CD14-positive monocyte (primary cell): ENCODE data around the gene TPRX2. TPM values are rescaled to one million over a fixed set of nuclear protein-coding genes. Genes with fewer than 3 reads are reported as not detected.
A peak's percentile ranks its signal among the peaks of the same experiment; 100 is the strongest.

Experiments
- DNase-seq, 3 donors: peaks; one replicate each; pipeline ENCODE4 v3.0.0-alpha.2; 2011 to 2022
- H2AFZ ChIP-seq: 2 replicates; pipeline ENCODE4 v1.6.0; 2012; ENCODE audit warnings: mild to moderate bottlenecking, low read depth, low read length, inconsistent platforms; ENCODE audit not compliant: insufficient read depth, poor library complexity, severe bottlenecking
- H3K27ac ChIP-seq, 2 donors: 1 replicate in 1 of 2; 2 replicates in 1 of 2; pipeline ENCODE4 v1.5.1; 2012 to 2013; ENCODE audit warnings: low read length in 2 of 2, control low read depth in 1 of 2, inconsistent platforms in 1 of 2, low read depth in 1 of 2, mild to moderate bottlenecking in 1 of 2
- H3K27me3 ChIP-seq, 2 donors: one replicate each; pipeline versions ENCODE4 v1.6.0 to v1.6.1; 2011 to 2013; ENCODE audit warnings: low read length in 2 of 2; ENCODE audit not compliant: control insufficient read depth in 2 of 2, insufficient read depth in 2 of 2
- H3K36me3 ChIP-seq, 2 donors: replicated peaks in 1 of 2; 1 replicate in 1 of 2; 2 replicates in 1 of 2; pipeline versions ENCODE4 v1.5.1 to v1.6.1; 2012 to 2013; ENCODE audit warnings: low read length in 2 of 2, control low read depth in 1 of 2, inconsistent platforms in 1 of 2, mild to moderate bottlenecking in 1 of 2; ENCODE audit not compliant: insufficient read depth in 2 of 2, control insufficient read depth in 1 of 2
- H3K4me1 ChIP-seq, 2 donors: 1 replicate in 1 of 2; 2 replicates in 1 of 2; pipeline versions ENCODE4 v1.5.1 to v1.6.1; 2012 to 2013; ENCODE audit warnings: low read length in 2 of 2, control low read depth in 1 of 2, inconsistent platforms in 1 of 2, mild to moderate bottlenecking in 1 of 2, moderate library complexity in 1 of 2; ENCODE audit not compliant: insufficient read depth in 2 of 2, control insufficient read depth in 1 of 2
- H3K4me2 ChIP-seq: replicated peaks from 2 replicates; pipeline ENCODE3; 2012; ENCODE audit warnings: low read length, moderate library complexity, mild to moderate bottlenecking; ENCODE audit not compliant: poor library complexity, severe bottlenecking; ENCODE audit errors: extremely low read depth
- H3K4me3 ChIP-seq, 3 experiments: fragments of 200-600 bp in 1 of 3; sonication (generic) in 1 of 3; replicated peaks in 1 of 3; 1 replicate in 2 of 3; 2 replicates in 1 of 3; pipeline ENCODE4 v1.5.1; 2011 to 2013; ENCODE audit warnings: low read length in 3 of 3, mild to moderate bottlenecking in 3 of 3, control low read depth in 2 of 3, low read depth in 2 of 3, inconsistent platforms in 1 of 3, moderate library complexity in 1 of 3
- H3K79me2 ChIP-seq: 2 replicates; pipeline ENCODE4 v1.6.0; 2012; ENCODE audit warnings: mild to moderate bottlenecking, control low read depth, inconsistent platforms, low read length, moderate library complexity; ENCODE audit not compliant: insufficient read depth
- H3K9ac ChIP-seq: 2 replicates; pipeline ENCODE4 v1.6.0; 2017; ENCODE audit warnings: low read length, mild to moderate bottlenecking; ENCODE audit not compliant: insufficient read depth, poor library complexity, severe bottlenecking
- H3K9me3 ChIP-seq, 2 donors: replicated peaks in 1 of 2; 1 replicate in 1 of 2; 2 replicates in 1 of 2; pipeline versions ENCODE4 v1.5.1 to v1.6.1; 2012 to 2013; ENCODE audit warnings: low read length in 2 of 2, control low read depth in 1 of 2; ENCODE audit not compliant: control insufficient read depth in 1 of 2, insufficient read depth in 1 of 2
- H4K20me1 ChIP-seq: 2 replicates; pipeline ENCODE4 v1.6.0; 2012; ENCODE audit warnings: mild to moderate bottlenecking, low read length, control low read depth, moderate library complexity; ENCODE audit not compliant: insufficient read depth
- H3K27ac Mint-ChIP-seq, 7 donors: one replicate each; pipeline ENCODE4 v1.8.0; 2020; ENCODE audit warnings: mild to moderate bottlenecking in 7 of 7, mixed read lengths in 7 of 7, moderate library complexity in 6 of 7, inconsistent platforms in 2 of 7
- H3K27me3 Mint-ChIP-seq, 3 donors: one replicate each; pipeline ENCODE4 v1.8.0; 2021 to 2022; ENCODE audit warnings: low read depth in 3 of 3, mild to moderate bottlenecking in 3 of 3, mixed read lengths in 3 of 3, moderate library complexity in 3 of 3, inconsistent platforms in 1 of 3
- H3K36me3 Mint-ChIP-seq, 2 donors: one replicate each; pipeline ENCODE4 v1.8.0; 2020; ENCODE audit warnings: mixed read lengths in 2 of 2, inconsistent platforms in 1 of 2, mild to moderate bottlenecking in 1 of 2
- H3K4me1 Mint-ChIP-seq: one replicate; pipeline ENCODE4 v1.8.0; 2020; ENCODE audit warnings: mild to moderate bottlenecking, mixed read lengths
- H3K4me3 Mint-ChIP-seq, 2 donors: one replicate each; pipeline ENCODE4 v1.8.0; 2020; ENCODE audit warnings: mild to moderate bottlenecking in 2 of 2, mixed read lengths in 2 of 2, moderate library complexity in 1 of 2
- H3K9me3 Mint-ChIP-seq, 7 donors: one replicate each; pipeline ENCODE4 v1.8.0; 2020 to 2022; ENCODE audit warnings: mixed read lengths in 7 of 7, mild to moderate bottlenecking in 6 of 7, moderate library complexity in 6 of 7, inconsistent platforms in 2 of 7
- CTCF ChIP-seq: fragments of 200-600 bp; IDR thresholded peaks from one replicate; pipeline ENCODE4 v1.8.0; 2022; ENCODE audit warnings: antibody characterized with exemption, mild to moderate bottlenecking
- WGBS: methylation state at CpG from one replicate; pipeline ENCODE4 v1.1.5; 2013; ENCODE audit warnings: missing lambda C conversion rate; ENCODE audit not compliant: insufficient coverage; 5-methylcytosine and 5-hydroxymethylcytosine counted together
- intact Hi-C, 2 donors: fragments of 100-400 bp; cut with micrococcal nuclease; formaldehyde crosslinking; loops; one replicate each; pipeline versions ENCODE4 v1.15.0 to v1.15.1; 2023
- polyA plus RNA-seq, 3 donors: library from polyadenylated mRNA; depleted of rRNA in 1 of 3; unstranded in 2 of 3; stranded (reverse) in 1 of 3; fragments of 300-500 nt in 2 of 3; fragments of >200 nt in 1 of 3; fragmentation: Illumina TruSeq in 2 of 3; gene quantifications; 1 replicate in 2 of 3; 2 replicates in 1 of 3; pipeline ENCODE4 v1.2.3, GENCODE V29; 2012 to 2021

TPRX2 gene
- polyA plus RNA-seq, 3 donors: not detected

GRCh38 chr19:47890865-47891621 is 32.0 kb downstream of the TPRX2 start:
- Mint-ChIP-seq H3K27ac (peak overlapping the region in 1 of 7 donors; percentile 15), H3K4me1 (no peaks in the 10 kb centered on the region), H3K36me3 (no peaks in the 10 kb centered on the region), H3K27me3 (peaks cover 2 to 13% (median 3%) of the 10 kb centered on the region in 3 donors), H3K9me3 (peaks cover 3 to 30% (median 16%) of the 10 kb centered on the region in 7 donors), H3K4me3 (no peak overlapping the region)
- Histone ChIP-seq H3K9ac (no peak overlapping the region), H3K79me2 (no peaks in the 10 kb centered on the region), H3K27me3 (no peaks in the 10 kb centered on the region), H3K27ac (no peak overlapping the region), H3K4me2 (no peak overlapping the region), H3K4me3 (no peak overlapping the region), H2AFZ (no peak overlapping the region), H4K20me1 (no peaks in the 10 kb centered on the region), H3K36me3 (no peaks in the 10 kb centered on the region), H3K9me3 (peaks cover 0 to 12% of the 10 kb centered on the region in 2 donors), H3K4me1 (no peaks in the 10 kb centered on the region)
- intact Hi-C loops: no loop called here
- no peak for TF ChIP-seq CTCF
- DNase-seq: no peak
- 50% methylated on average over 5 of the region's 7 CpGs for WGBS

- Mint-ChIP-seq H3K9me3 (peaks cover 3 to 36% (median 18%) of the 10 kb centered on the region in 7 donors), H3K27ac (peak overlapping the region in 2 of 7 donors; percentile 8 to 15), H3K36me3 (no peaks in the 10 kb centered on the region), H3K4me1 (no peaks in the 10 kb centered on the region), H3K27me3 (peaks cover 2 to 10% (median 3%) of the 10 kb centered on the region in 3 donors), H3K4me3 (no peak overlapping the region)
- intact Hi-C loops: no loop called here
- Histone ChIP-seq H3K4me2 (no peak overlapping the region), H3K36me3 (no peaks in the 10 kb centered on the region), H3K4me3 (no peak overlapping the region), H3K27me3 (no peaks in the 10 kb centered on the region), H2AFZ (no peak overlapping the region), H3K9me3 (peaks cover 0 to 14% of the 10 kb centered on the region in 2 donors), H3K27ac (no peak overlapping the region), H3K4me1 (no peaks in the 10 kb centered on the region), H4K20me1 (no peaks in the 10 kb centered on the region), H3K79me2 (no peaks in the 10 kb centered on the region), H3K9ac (no peak overlapping the region)
- no peak for DNase-seq
- WGBS: no CpG with 5 or more reads among the region's 2 CpGs
- no peak for TF ChIP-seq CTCF
Measured at GRCh38 chr19:47891622-47891922, 32.5 kb downstream of the TPRX2 start.
